Measurements from ENCODE around the gene PWWP2B.

PWWP2B gene

GRCh38 chr10:132395704-132396493 lies 1.1 kb upstream of the PWWP2B start:
- no peak for DNase-seq

- DNase-seq: no peak
Measured at GRCh38 chr10:132396494-132397035, 435 bp upstream of the PWWP2B start.

DNA sequence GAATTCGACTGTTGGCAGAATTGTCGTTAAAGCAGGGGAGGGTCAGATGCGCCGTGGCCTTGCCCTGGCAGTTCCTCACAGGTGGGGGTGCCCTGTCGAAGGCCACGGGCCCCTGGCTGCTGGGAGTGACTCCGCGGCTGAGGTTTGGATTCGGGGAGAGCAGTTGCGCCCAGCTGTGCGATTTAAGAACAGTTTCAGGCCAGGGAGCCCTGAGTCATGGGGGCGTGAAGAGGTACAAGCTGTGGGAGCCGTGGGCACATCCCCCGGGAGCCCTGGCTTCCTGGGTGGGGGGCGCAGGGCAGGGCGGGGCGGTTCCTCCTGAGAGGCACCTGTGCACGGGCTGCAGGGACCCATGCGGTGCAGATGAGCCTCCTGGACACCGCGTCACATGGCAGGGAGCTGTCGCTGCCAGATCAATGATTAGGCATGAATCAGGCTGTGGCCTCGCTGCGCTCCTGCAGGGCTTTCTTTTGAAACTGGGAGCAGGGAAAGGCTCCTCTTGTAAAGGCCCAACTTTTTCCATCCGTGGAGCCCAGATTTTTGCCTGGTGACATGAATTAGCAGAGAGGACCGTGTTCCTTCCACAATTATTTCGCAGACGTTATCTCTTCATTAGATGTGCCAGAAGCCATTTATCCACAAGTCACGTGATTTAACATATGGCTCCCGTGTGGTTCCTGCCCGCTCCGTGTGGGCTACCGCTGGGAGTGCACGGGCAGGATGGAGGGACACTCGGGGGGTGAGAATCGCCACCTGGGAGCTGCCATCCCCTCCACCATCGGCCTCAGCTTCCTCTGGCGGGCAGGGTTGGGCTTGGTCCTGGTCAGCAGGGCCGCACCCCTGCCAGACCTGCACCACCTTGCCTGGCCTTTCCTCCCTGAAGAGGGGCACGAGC lies 918 bp downstream of the PWWP2B start:
- DNase-seq: peak; percentile 14

- DNase-seq: no peak
Measured at GRCh38 chr10:132398566-132398991, 1.6 kb downstream of the PWWP2B start.

DNA sequence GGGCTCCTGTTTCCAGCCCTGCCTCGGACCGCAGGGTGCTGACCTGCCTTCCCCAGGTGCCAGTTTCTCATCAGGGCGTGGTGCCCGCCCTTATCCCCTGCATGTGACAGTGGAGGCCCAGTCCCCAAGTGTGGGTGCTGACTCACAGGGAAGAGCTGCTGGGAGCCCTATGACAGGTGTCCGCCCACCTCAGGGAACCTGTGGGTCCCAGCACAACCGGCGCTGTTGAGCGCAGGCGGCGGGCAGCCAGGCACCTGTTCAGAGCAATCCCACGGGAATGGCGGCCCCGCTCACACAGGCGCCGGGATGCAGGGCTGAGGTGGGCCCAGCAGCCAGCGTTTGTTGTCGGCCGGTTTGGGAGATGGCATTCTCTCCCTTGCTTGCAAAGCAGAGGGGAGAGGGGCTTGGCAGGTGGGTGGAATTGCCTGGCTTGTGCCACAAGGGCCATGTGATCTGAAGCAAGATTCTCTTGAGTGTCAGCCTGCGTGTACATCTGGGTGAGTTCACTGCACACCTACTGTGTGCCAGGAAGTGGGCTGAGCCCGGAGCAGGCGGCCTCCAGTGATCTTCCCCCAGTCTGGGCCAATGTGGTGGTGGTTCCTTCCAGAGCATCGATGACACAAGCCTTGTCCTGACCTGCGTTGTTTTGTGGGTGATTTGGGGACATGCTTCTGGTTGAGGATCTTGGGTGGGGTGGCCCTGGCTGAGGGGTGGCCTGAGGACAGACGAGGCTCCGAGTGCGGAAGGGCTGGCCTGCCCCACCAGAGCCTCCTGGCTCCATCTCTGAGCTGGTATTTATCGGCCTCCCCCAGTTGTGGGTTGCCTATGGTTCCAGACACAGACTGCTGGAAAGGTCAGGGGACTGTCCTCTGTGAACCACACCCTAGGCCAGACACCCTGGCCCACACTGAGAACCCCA lies 2.4 kb downstream of the PWWP2B start:
- DNase-seq: no peak

DNA sequence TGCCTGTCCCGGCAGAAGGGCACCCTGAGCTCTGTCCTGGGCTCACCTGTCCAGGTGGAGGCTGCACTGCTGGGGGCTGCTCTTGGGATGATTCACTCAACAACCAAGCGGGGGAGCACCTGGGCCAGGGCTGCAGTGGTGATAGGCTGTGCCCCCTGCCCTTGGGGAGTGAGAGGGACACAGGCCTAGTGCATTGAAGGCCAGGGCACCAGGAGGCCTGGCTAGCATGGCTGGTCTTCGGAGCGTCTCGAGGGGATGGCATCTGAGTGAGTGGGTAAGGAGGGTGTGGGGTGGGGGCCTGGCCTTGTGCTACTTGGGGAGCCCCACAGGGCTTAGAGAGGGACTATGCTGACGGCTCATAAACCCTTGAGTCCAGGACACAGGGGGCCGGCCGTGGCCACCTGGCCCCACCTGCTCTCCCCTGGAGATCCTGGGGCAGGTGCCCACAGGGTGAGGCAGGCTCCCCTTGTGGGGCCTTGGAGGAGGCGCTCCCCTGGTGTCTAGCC lies 3.1 kb downstream of the PWWP2B start:
- no peak for DNase-seq

- DNase-seq: no peak
Measured at GRCh38 chr10:132400547-132401151, 3.6 kb downstream of the PWWP2B start.

DNA sequence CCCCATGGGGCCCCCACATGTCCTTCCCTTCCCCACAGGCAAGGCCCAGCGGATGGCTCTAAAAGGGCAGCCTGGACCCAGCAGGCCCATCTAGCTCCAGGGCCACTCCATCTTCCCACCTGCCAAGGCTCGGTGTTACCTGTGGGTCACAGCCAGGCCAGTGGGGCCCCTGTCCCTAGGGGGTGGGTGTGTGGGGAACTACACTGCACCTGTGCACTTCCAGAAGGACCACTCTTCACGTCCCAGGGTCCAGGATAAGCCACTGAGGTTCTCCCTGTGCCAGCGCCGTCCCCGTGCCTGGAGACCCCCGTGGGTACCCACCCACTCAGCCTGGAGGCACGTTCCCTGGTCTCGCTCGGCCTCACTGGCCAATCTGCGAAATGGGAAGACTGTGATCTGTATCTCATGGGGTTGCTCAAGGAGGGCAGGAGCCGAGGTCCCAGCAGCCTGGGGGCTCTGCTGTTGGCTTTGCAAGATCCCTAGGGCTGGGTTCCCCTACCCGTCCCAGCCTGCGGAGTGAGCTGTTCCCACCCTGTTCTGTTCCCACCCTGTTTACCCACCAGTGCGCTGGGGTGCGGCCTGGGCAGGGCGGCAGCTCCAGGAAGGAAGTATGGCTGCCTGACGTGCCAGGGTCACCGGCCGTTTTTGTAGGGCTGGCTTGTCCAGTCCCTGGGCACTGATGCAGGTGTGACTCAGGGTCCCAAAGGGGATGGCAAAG lies 4.6 kb downstream of the PWWP2B start:
- DNase-seq: no peak

- no peak for DNase-seq
Measured at GRCh38 chr10:132402781-132403241, 5.8 kb downstream of the PWWP2B start.

- DNase-seq: no peak
Measured at GRCh38 chr10:132403511-132404168, 6.6 kb downstream of the PWWP2B start.

DNA sequence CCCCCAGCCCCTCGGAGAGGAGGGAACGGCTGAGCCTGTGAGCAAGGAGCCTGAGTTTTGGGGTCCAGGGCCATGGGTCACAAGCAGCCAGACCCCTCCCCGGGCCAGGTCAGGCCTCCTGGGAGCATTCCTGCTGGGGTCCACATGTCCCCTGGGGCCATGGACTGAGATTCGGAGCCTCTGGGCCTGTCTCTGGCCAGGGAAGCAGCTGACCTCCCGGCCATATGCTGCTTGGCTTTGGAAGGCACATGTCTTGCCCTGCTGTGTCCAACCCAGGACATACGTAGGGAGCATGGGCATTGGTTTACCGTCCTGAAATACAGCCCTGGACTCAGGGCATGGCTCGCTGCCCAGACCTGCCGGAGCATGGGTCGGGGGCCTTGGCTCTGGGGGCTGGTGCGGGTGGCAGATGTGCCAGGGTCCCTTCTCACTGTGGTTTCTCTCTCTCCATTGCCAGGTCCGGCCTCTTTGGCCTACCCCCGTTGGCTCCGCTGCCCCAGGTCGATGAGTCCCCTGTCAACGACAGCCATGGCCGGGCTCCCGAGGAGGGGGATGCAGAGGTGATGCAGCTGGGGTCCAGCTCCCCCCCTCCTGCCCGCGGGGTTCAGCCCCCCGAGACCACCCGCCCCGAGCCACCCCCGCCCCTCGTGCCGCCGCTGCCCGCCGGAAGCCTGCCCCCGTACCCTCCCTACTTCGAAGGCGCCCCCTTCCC lies 7.3 kb downstream of the PWWP2B start:
- no peak for DNase-seq

DNA sequence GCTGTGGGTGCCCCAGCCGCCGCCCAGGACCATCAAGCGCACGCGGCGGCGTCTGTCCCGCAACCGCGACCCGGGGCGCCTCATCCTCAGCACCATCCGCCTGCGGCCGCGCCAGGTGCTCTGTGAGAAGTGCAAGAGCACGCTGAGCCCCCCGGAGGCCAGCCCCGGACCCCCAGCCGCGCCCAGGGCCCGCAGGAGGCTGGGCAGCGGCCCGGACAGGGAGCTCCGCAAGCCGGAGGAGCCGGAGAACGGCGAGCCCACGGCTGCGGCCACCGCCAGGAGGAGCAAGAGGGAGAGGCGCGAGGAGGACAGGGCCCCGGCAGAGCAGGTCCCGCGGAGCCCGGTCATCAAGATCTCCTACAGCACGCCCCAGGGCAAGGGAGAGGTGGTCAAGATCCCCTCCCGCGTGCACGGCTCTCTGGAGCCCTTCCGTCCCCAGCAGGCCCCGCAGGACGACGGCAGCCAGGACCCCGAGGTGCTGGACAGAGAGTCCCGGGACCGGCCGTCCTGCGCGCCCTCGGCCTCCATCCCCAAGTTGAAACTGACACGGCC lies 8.0 kb downstream of the PWWP2B start:
- no peak for DNase-seq

GRCh38 chr10:132405463-132405991 lies 8.5 kb downstream of the PWWP2B start:
- no peak for DNase-seq

DNA sequence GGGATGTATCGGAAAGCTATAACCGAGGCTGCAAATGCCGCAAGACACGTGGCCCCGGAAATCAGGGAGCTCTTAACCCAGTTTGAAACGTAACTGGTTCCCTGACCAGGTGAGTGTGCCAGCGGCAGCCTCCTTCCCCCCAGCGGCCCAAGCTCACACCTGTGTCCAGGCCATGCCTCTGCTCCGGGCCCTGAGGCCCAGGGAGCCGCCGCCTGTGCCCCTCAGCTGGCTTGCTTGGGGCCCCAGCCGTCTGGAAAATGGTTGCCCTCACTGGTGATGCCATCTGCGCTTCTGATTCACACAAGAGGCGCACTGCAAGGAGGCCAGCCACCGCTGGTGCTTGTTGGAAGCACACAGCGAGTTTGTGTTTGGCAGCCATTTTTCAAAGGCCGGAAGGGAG lies 9.2 kb downstream of the PWWP2B start:
- no peak for DNase-seq

- DNase-seq: no peak
Measured at GRCh38 chr10:132406750-132407149, 9.8 kb downstream of the PWWP2B start.

DNA sequence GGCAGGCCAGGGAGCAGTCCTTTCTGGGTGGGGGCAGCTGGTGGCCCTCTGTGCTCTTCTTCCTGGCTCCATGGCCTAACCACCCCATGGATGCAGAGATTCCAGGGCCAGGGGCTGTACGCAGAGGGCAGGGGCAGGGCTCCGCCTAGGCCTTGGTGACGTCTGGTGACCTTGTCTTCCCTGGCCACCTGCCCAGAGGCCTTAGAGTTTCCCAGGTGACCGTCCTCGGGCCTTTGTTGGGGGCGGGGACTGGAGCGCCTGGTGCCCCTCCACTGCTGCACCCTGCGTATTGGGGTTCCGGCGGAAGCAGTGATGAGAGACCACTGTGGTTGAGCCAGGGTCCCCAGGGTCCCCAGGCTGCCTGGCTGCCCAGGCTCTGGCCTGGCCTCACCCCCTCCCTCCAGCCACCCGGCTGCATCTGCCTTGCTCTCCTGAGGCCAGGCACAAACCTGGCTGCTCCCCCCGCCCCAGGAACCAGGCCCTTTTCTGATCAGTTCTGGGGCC lies 10.3 kb downstream of the PWWP2B start:
- no peak for DNase-seq

DNA sequence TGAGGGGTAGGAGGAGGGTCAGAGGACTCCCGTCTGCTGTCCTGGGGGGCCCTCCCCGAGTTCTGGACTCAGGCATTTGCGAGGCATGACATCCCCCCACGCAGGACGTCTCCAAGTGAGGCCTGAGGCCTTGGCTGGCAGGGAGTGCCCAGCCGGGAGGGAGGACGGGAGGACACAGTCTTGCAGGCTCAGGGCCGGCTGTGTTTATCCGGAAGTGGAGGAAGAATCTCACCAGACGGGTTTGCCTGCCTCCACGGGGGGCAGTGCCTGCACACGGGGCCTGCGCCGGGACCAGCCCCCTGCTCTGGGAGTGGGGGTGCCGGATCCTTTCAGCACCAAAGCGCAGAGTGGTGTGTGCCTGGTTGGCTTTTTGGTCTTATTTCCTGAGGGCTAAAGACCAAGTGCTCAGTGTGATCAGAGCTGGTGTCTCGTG lies 10.9 kb downstream of the PWWP2B start:
- no peak for DNase-seq

- DNase-seq: no peak
Measured at GRCh38 chr10:132408367-132408781, 11.4 kb downstream of the PWWP2B start.
